ENCODE data around the gene PRXL2A.
"Not testable (repeated sequence)": the region's sequence is repeated elsewhere in the genome, so short reads cannot be mapped to it uniquely, and the experiment has no call there.

The PRXL2A gene, protein sequence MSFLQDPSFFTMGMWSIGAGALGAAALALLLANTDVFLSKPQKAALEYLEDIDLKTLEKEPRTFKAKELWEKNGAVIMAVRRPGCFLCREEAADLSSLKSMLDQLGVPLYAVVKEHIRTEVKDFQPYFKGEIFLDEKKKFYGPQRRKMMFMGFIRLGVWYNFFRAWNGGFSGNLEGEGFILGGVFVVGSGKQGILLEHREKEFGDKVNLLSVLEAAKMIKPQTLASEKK

DNA sequence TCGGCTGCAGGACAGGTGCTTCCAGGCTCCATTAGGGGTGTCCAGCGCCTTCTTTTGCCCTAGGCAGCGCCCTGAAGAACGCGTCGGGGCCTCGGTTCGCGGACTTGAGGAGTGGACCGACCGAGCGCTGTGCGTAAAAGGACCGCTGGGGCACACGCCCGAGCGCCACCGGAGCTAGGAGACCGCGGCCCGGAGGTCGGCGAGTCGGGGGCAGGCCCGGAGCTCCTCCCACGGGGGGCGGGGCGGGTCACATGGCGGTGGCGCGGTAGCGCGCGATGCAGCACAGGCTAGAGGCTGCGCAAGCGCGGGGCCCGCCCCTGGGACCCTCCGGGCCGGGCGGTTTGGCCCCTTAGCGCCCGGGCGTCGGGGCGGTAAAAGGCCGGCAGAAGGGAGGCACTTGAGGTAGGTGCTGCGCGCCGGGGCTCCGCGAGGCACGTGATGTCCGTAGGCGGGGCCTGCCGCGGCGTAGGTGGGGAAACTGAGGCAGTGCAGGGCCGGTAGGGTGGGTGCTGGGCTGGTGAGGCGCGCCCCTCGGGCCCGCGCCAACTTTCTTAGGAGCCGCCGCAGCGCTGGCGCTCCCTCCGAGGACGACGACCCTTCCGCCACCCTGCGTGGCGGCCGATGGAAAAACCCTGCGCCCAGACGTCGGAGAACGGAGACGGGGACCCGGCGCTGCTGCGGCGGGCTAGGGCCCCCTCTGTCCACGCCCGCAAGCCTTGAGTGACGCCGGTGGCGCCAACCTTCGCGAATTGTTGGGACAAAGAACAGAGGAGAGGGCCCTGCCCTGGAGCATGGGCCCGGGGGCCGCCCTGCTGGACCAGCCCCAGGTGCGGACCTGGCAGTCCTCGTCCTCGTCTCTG is at the start of gene PRXL2A:
PRXL2A (plus strand) TSS at position 310 of the 860 bp plus-strand sequence. CDS start 11,917 bp downstream, outside the sequence.
- peak; percentile 56 for DNase-seq (ENCODE audit: low spot score)

DNA sequence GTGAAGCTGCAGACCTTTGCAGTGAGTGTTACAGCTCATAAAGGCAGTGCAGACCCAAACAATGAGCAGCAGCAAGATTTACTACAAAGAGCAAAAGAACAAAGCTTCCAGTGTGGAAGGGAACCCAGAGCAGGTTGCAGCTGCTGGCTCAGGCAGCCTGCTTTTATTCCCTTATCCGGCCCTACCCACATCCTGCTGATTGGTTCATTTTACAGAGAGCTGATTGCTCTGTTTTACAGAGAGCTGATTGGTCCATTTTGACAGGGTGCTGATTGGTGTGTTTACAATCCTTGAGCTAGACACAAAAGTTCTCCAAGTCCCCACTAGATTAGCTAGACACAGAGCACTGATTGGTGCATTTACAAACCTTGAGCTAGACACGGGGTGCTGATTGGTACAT is 49.4 kb upstream of the PRXL2A start:
- DNase-seq (ENCODE audit: low spot score), result not testable (repeated sequence)

DNA sequence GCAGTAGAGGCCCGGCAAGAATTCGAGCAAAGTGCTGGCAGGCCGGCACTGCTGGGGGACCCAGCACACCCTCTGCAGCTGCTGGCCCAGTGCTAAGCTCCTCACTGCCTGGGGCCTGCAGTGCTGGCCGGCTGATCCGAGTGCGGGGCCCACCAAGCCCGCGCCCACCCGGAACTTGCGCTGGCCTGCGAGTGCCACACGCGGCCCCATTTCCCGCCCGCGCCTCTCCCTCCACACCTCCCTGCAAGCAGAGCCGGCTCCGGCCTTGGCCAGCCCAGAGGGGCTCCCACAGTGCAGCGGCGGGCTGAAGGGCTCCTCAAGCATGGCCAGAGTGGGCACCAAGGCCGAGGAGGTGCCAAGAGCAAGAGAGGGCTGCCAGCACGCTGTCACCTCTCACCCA is 48.7 kb upstream of the PRXL2A start:
- DNase-seq (ENCODE audit: low spot score), result no peak

DNA sequence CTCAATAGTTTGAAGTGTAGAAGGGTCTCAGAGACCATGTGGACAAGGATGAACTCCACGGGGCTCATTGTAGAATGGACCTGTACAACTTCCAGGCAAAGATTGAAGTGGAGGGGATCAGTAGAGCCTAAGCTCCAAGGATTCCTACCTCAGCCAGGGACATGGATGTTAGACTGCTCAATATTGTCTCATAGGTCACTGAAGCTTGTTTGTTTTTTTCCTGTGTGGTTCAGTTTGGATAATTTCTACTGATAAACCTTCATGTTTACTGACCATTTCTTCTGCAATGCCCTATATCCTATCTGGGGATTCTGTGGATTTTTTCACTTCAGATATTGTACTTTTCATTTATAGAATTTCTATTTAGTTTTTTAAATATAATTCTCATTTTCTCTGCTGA is 42.8 kb upstream of the PRXL2A start:
- DNase-seq (ENCODE audit: low spot score), result no peak

DNA sequence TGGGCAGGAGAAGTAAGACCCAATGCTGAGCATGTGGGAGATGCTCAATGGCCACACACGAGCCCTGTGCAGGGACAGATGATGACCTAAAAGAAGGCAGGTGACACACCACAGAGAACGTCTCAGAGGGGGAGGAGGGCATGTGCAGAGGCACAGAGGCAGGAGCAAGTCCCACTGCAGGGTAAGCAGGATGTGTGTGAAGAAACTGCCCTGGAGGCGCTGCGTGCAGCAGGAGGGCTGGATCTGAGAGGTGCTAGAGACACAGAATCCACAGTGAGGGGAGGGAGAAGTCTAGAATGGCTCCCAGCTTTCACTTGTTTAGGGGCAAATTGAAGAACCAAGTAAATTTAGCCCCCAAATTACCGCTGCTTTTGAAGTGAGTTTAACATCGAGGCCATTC is 36.9 kb upstream of the PRXL2A start:
- DNase-seq (ENCODE audit: low spot score), result no peak

DNA sequence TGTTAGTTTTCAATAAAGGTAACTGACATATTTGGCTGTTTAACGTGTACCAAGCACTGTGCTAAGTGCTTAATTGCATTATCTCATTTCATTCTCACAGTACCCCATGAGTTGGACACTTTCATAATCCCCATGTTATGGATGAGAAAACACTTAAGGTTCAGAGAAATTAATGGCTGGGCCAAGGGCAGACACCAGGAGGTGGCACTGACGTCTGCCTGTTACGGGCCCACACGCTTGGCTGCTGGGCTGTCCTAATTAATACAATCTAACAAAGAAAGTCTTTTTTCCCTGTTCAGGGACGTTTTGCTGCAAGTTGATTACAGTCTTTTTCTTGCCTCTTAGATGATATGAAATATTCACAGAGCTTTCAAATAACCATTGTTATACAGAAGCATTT is 35.7 kb upstream of the PRXL2A start:
- no peak for DNase-seq (ENCODE audit: low spot score)

DNA sequence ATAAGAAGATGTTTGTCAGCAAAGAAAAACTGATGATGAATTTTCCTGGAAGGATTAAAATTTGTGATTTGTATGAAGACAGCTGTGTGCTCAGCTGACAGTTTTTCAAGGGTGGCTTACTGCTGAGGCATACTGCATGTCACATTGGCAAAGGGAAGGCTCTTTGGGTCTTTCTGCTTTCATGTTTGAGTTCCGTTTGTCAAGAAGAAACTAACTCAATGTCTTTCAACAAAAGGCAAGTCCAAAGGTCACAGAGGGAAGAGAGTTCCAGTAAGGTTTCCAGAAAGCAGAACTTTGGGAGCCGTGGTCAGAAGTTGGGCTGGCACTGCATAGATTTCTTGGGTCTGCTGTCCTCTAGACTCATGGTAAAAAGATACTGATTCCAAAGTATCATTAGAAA is 34.8 kb upstream of the PRXL2A start:
- DNase-seq (ENCODE audit: low spot score), result no peak

DNA sequence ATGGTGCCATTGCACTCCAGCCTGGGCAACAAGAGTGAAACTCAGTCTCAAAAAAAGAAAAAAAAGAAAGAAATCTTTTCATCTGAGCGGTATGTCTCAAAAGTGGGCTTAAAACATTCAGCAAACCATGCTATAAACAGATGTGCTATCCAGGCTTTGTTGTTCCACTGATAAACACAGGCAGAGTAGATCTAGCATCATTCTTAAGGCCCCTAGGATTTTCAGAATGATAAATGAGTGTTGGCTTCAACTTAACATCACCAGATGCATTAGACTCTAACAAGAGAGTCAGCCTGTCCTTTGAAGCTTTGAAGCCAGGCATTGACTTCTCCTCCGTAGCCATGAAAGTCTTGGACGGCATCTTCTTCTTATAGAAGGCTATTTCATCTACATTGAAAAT is 28.6 kb upstream of the PRXL2A start:
- DNase-seq (ENCODE audit: low spot score), result no peak

DNA sequence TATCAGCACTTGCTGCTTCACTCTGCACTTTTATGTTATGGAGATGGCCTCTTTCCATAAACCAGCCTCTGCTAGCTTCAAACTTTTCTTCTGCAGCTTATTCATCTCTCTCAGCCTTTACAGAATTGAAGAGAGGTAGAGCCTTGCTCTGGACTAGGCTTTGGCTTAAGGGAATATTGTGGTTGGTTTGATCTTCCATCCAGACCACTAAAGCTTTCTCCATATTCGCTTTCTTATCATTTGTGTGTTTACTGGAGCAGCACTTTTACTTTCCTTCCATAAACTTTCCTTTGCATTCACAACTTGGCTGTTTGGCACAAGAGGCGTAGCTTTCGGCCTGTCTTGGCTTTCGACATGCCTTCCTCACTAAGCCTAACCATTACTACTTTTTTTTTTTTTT is 28.2 kb upstream of the PRXL2A start:
- no peak for DNase-seq (ENCODE audit: low spot score)

DNA sequence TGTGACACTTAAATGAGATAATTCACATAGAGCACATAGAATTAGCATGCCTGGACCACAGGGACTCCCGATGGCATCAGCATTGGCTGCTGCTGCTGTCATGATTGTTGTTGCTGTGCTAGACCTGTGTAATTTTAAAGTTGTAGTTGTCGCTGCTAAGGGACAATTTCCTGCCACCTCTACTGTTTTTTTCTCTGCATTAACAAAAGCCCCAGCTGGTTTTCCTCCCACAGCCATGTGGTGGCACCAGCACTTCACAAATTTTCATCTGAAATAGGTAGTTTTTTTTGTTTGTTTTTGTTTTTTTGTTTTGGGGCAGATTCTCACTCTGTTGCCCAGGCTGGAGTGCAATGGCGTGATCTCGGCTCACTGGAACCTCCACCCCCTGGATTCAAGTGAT is 25.4 kb upstream of the PRXL2A start:
- DNase-seq (ENCODE audit: low spot score), result peak; percentile 33

DNA sequence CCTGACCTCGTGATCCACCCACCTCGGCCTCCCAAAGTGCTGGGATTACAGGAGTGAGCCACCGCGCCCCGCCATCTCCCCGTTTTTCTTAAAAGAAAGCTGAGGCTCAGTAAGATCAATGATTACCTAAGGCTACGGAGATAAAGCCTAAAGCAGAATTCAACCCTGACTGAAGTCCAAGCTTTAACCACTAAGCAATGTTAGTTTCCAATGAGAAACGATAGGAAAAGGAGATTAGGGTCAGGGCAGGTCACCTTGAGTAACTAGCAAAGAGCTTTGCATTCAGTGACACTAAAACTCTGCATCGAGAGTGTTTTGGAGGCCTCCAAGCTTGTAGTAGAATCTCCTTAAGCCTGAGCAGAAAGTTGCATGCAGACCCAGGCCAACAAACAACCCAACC is 17.6 kb upstream of the PRXL2A start:
- DNase-seq (ENCODE audit: low spot score), result no peak

DNA sequence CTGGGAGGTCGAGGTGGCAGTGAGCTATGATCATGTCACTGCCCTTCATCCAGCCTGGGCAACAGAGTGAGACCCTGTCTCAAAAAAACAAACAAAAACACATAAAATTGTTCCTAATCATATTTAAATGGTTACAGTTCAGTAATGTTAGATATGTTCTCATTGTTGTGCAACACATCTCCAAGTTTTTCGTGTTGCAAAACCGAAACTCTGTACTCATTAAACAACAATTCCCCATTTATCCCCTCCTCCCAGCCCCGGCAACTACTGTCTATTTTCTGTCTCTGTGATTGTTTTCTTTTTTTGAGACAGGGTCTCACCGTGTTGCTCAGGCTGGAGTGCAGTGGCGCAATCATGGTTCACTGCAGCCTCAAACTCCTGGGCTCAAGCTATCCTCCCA is 16.1 kb upstream of the PRXL2A start:
- DNase-seq (ENCODE audit: low spot score), result no peak

DNA sequence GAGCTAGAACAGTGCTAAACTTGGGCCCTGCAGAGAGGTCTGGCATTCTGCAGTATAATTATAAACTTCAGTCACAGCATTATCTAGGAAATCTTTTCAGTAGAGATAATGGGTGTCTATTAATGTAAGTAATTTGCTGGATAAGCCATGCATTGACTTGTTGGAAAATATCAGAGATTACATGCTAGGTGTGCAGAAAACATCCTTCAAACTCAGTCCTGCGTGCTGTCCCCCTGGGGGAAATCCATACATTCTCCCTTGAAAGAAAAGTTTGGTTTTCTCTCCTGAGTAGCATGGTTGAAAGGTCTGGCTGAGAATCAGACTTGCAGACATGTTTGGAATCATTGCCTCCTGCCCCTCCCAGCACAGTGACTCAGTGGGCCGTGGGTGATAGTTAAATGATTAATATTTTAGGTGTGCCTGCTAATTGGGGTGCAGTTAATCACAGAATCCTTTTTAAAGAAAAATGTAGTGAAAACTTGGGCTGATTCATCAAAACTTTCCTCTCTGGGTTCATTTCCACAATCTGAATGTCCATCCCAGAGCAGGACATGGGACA is 13.9 kb upstream of the PRXL2A start:
- DNase-seq (ENCODE audit: low spot score), result no peak

DNA sequence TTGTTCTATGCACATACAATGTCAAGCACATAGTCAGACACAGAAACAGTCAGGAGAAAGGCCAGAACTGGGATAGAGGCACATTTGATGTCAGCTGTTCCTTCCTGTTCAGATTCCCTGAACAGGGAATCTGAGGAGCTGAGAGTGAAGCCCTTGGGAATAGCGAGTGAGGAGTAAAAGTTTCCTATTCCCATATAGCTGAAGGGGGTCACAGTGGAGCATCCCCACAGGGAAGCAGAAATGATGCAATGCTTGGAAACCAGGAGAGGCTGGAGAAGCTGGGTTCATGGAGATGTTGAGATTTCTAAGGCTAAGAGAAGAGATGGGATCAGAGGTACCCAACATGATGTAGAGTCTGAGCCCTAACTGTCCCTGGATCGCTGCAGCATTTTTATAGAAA is 11.3 kb upstream of the PRXL2A start:
- DNase-seq (ENCODE audit: low spot score), result no peak

DNA sequence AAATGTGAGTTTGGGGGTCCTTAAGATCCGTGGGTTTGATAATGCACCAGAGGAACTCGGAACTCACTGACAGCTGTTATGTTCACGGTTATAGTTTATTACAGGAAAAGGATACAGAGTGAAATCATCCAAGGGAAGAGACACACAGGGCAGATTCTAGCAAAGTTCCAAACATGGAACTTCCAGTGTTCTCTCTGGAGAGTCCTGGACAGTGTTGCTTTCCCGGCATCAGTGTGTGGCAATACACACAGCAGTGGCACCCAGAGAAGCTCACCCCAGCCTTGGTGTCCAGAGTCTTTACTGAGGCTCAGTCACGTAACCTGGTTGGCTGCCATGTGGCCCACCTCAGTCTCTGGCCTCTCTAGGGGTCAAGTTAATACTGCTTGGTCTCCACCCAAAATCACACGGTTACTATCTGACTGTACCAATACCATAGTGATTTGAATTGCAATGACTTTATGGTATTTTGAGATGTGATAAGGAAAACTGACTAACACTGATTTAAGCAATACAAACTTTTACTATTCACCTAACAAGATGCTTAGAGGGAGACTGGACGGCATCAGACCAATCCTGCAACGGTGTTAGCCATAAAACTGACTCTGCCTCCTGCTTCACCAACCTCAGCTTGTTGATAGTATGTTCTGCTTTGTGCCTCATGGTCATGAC is 8.1 kb upstream of the PRXL2A start:
- no peak for DNase-seq (ENCODE audit: low spot score)

DNA sequence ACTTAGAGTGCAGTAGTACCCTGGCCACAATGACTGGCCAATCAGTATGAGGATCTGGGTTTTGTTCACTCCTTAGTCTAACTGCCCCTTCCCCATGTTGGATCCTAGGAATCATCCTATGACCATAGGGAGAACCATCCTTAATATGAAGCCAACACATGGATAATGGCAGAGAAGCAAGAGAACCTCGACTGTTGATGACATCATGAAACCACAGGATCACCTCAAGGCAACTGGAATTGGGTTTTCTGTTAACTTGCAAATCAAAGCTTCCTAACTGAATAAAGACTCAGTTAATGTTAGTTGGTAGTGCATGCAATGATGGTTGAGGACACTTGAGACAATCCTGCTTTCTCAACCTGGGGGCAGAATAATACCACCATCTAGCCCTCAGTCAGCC is 3.3 kb upstream of the PRXL2A start:
- DNase-seq (ENCODE audit: low spot score), result no peak

DNA sequence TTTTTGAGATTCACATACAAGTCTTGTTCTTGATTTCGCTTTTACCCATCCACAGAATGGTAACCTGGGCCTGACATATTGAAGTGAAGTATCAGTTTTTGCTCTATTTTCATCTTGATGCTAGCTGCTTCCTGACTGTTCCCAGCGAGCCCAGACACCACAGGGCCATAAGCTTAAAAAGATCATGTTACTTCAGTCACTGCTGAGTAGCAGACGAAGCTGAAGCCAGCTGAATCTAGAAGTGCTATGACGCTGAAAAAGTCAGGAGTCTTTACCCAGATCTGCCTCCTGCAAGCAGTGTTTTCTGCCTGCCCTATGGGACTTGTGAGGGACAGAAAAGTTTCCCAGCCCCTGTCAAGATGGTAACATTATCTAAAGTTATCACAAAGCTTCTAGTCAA is 2.7 kb upstream of the PRXL2A start:
- no peak for DNase-seq (ENCODE audit: low spot score)

DNA sequence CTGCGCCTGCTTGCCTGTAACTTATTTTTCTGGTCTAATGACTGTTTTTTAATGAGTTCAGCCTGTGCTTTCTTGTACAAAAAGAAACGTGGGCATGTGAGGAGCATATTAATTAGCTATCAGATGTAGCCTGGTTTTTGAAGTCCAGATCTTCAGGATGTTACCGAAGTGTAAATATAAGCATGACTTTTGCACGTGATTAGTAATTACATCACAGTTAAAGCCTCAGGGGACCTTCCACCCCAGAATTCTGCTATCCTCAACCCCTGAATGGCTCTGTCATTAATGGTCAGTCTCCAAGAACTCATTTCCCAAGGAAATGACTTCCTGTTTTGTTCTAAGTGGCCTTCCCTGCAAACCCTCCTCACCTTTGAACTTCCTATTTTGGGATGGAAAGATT is 2.1 kb upstream of the PRXL2A start:
- no peak for DNase-seq (ENCODE audit: low spot score)

DNA sequence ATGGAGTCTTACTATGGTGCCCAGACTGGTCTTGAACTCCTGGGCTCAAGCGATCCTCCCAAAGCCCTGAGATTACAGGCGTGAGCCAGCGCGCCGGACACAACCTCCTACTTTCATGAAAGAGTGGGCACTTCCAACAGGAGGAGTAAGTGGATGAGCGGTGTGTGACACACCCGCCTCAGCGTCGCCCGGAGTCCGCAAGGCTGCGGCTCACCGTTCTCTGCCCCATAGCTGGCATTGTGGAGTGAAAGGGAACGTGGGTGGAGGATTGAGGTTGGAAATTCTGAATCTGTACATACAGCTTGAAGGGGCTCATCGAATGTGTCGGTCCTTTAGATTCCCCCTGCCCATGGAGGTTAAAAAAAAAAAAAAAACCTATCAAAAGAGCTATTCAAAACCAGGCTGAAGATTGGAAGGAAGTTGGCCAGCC is 524 bp upstream of the PRXL2A start:
- DNase-seq (ENCODE audit: low spot score), result no peak

DNA sequence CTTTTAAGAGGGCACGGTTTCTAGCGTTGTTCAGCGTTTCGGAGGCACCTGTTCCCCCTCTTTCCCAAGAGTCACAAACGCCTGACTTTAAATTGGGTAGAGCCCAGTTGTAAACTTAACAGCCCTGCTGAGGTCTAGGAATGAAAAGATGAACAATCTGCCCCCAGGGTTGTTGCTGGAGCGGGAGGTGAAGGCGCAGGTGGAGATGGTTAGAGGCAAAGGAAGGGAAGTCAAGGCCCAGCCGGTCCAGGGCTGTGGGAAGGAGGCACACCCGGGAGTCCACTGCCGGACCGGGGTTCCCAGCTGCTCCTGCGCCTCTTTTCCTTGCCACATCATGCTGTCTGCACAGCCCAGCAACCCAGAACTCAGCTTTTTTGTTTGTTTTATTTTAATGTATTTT is 770 bp downstream of the PRXL2A start:
- no peak for DNase-seq (ENCODE audit: low spot score)

DNA sequence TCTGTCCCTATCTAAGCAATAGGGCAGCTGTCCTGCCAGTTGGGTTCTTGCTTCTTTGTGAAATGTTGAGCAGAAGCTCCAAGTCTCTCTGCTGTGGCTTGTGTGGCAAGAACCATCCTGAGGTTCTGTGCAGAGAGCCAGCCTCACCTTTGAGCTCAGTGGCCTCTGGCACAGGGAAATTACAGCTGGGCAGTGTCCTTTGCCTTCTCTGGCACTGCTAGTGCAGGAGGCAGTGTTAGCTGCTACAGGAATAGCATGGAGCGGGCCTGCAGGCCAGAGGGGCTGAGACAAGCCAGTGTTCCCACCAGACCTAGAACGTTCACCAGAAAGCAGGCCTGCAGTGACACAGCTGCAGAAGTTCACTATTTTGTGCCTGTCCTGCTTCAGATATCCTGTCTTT is 1.8 kb downstream of the PRXL2A start:
- DNase-seq (ENCODE audit: low spot score), result no peak

DNA sequence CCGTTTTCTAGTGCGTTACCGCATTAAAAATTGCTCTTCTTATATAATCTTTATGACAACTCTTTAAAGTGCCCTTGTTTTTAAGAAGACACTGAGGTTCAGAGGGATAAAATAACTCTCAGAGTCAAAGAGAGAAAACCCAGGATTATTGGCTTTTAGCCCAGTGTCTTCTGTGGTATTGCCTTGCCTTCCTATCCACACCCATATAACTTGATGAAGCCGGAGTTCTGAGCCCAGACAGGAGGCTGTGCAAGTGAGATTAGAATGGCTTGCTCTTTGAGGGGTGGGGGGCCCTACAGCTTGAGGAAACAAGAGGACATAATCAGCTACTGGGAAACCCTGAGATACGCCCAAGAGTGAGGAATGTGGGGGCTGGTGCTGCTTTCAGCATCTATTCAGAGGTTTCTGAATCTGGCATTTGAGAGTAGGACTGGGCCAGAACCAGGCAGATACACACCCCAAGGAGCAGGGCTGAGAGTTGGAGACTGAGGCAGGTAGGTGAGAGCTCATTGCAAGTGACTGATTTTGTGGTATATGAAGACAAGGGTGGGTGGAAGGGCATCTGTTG is 2.3 kb downstream of the PRXL2A start:
- no peak for DNase-seq (ENCODE audit: low spot score)

Data from cerebellar cortex (tissue), 1 donor.